ENCODE results near the gene LCN6. TPM values are rescaled to one million over a fixed set of nuclear protein-coding genes. Genes with fewer than 3 reads are reported as not detected.
A peak's percentile ranks its signal among the peaks of the same experiment; 100 is the strongest.
"Not testable (repeated sequence)": the region's sequence is repeated elsewhere in the genome, so short reads cannot be mapped to it uniquely, and the experiment has no call there.

Gene LCN6, protein sequence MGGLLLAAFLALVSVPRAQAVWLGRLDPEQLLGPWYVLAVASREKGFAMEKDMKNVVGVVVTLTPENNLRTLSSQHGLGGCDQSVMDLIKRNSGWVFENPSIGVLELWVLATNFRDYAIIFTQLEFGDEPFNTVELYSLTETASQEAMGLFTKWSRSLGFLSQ
- polyA plus RNA-seq = not detected

GRCh38 chr9:136748201-136748600 is at the start of gene LCN6:
Gene LCN6, minus strand, starts transcription at chr9:136748525. Its CDS starts 42 bp downstream, at chr9:136748483.
- Mint-ChIP-seq H3K4me1 (no peaks in the 10 kb centered on the region), H3K4me3 (no peak within 1 kb of the TSS), H3K27me3 (ENCODE audit: low read depth in 3 of 3) (peaks cover 4 to 11% (median 6%) of the 10 kb centered on the region in 3 donors), H3K9me3 (peaks cover 0 to 13% (median 9%) of the 10 kb centered on the region in 6 donors), H3K36me3 (peaks cover 0 to 12% (median 0%) of the 10 kb centered on the region in 3 donors), H3K27ac (no peak within 1 kb of the TSS)
- no peak for DNase-seq

- H3K36me3 Mint-ChIP-seq, H3K27ac Mint-ChIP-seq, H3K9me3 Mint-ChIP-seq, DNase-seq: not testable (repeated sequence)
- H3K4me3 Mint-ChIP-seq = peak overlapping the region in 1 of 5 donors; percentile 13
- peaks cover 20 to 22% of the 10 kb centered on the region in 2 donors for H3K4me1 Mint-ChIP-seq
- peaks cover 4 to 15% (median 6%) of the 10 kb centered on the region in 3 donors for H3K27me3 Mint-ChIP-seq (ENCODE audit: low read depth in 3 of 3)
Observed at GRCh38 chr9:136796775-136797347, 48.5 kb upstream of the LCN6 start.

DNA sequence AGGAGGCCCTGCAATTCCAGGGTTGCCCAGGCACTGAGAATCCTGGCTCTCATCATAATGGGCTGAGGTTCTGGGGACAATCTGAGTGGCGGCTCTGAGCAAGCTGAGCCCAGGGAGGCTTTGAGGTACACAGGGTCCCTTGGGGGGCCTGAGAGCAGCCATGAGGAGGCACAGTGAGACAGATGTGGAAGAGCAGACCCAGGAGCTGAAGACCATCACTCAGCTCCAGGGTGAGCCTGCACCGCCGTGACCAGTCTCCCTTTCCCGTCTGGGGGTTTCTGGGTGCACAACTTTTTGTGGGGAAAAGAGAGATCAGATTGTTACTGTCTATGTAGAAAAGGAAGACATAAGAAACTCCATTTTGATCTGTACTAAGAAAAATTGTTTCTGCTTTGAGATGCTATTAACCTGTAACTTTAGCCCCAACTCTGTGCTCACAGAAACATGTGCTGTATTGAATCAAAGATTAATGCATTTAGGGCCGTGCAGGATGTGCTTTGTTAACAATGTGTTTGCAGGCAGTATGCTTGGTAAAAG is 48.0 kb upstream of the LCN6 start, which contains the start of gene CCDC183:
TSS of gene CCDC183 (plus strand) at position 101 of the 537 bp plus-strand sequence. CDS start at position 161, 60 bp downstream.
- Mint-ChIP-seq H3K4me3 (peak within 1 kb of the TSS in 1 of 5 donors; percentile 13), H3K36me3 (no peaks in the 10 kb centered on the region)

GRCh38 chr9:136795000-136795348 is 46.6 kb upstream of the LCN6 start:
- peaks cover 2 to 3% (median 3%) of the 10 kb centered on the region in 3 donors for H3K27me3 Mint-ChIP-seq (ENCODE audit: low read depth in 3 of 3)
- no peak for DNase-seq

More for the DNA sequence above, 48.0 kb upstream of the LCN6 start, which contains the start of gene CCDC183:
- Mint-ChIP-seq H3K27me3 (ENCODE audit: low read depth in 3 of 3) (peaks cover 3 to 14% (median 5%) of the 10 kb centered on the region in 3 donors), H3K27ac (no peak within 1 kb of the TSS), H3K4me1 (peaks cover 20 to 21% of the 10 kb centered on the region in 2 donors), H3K9me3 (no peaks in the 10 kb centered on the region)
- DNase-seq = no peak

DNA sequence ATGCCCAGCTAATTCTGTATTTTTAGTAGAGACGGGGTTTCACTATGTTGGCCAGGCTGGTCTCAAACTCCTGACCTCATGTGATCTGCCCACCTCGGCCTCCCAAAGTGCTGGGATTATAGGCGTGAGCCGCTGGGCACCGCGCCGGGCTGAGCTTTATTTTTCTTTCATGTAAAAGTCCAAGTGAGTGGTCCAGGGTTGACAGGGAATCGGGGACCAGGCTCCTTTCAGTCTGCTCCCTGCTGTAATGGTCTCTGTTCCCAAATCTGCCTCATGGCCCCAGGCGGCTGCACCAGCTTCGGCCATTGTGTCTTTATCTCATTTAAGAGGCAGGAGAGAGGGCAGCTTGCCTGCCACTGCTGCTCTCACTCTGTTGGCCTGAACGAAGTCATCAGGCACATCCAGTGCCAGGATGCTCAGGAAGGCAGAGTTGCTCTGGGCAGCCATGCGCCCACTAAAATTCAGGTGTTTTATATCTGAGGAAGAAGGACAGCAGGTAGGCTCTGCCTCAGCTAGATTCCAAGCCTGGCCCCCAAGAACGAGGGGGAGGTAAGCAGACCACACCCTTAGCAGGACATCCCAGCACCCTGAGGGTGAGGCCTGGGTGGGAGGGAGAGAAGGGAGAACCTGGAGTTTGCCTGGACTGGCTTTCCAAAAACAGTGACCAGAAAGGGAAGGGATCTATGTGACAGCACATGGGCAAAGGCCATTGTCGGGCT is 46.1 kb upstream of the LCN6 start:
- Mint-ChIP-seq H3K27me3 (ENCODE audit: low read depth in 3 of 3) (peaks cover 2 to 3% (median 2%) of the 10 kb centered on the region in 3 donors), H3K4me1 (peaks cover 15 to 17% of the 10 kb centered on the region in 2 donors), H3K36me3 (no peaks in the 10 kb centered on the region), H3K4me3 (no peak overlapping the region), H3K9me3 (no peaks in the 10 kb centered on the region), H3K27ac (peak overlapping the region in 1 of 6 donors; percentile 5)
- DNase-seq = no peak

More at GRCh38 chr9:136795000-136795348, 46.6 kb upstream of the LCN6 start:
- Mint-ChIP-seq H3K4me3 (no peak overlapping the region), H3K27ac (no peak overlapping the region), H3K36me3 (no peaks in the 10 kb centered on the region), H3K9me3 (no peaks in the 10 kb centered on the region), H3K4me1 (peaks cover 13 to 15% of the 10 kb centered on the region in 2 donors)

- no peak for DNase-seq
- H3K4me3 Mint-ChIP-seq = peak overlapping the region in 3 of 5 donors; percentile 17 to 29 (median 27)
- H3K9me3 Mint-ChIP-seq = no peaks in the 10 kb centered on the region
- H3K27me3 Mint-ChIP-seq (ENCODE audit: low read depth in 3 of 3) = peaks cover 2 to 3% (median 3%) of the 10 kb centered on the region in 3 donors
- H3K4me1 Mint-ChIP-seq = peaks cover 26 to 28% of the 10 kb centered on the region in 2 donors
- H3K36me3 Mint-ChIP-seq = no peaks in the 10 kb centered on the region
- no peak overlapping the region for H3K27ac Mint-ChIP-seq
Observed at GRCh38 chr9:136793086-136793946, 45.0 kb upstream of the LCN6 start.

GRCh38 chr9:136792321-136793085 is 44.2 kb upstream of the LCN6 start:
- Mint-ChIP-seq H3K9me3 (no peaks in the 10 kb centered on the region), H3K27me3 (ENCODE audit: low read depth in 3 of 3) (peaks cover 2 to 5% (median 4%) of the 10 kb centered on the region in 3 donors), H3K4me3 (peak overlapping the region in 4 of 5 donors; percentile 72 to 85 (median 80)), H3K36me3 (no peaks in the 10 kb centered on the region), H3K27ac (peak overlapping the region in 3 of 6 donors; percentile 28 to 80 (median 45)), H3K4me1 (peaks cover 34 to 37% of the 10 kb centered on the region in 2 donors)
- no peak for DNase-seq

GRCh38 chr9:136791516-136792276 is 43.4 kb upstream of the LCN6 start:
- H3K4me3 Mint-ChIP-seq = peak overlapping the region; percentile 72 to 85 (median 79)
- peaks cover 37% of the 10 kb centered on the region in 2 donors for H3K4me1 Mint-ChIP-seq
- peak; percentile 50 to 61 (median 53) for DNase-seq
- peak overlapping the region; percentile 75 to 89 (median 86) for H3K27ac Mint-ChIP-seq
- H3K36me3 Mint-ChIP-seq = no peaks in the 10 kb centered on the region
- H3K9me3 Mint-ChIP-seq = no peaks in the 10 kb centered on the region
- peaks cover 2 to 4% (median 3%) of the 10 kb centered on the region in 3 donors for H3K27me3 Mint-ChIP-seq (ENCODE audit: low read depth in 3 of 3)

GRCh38 chr9:136790640-136791515 is 42.6 kb upstream of the LCN6 start, which contains the start of gene TMEM141:
Gene TMEM141, plus strand, starts transcription at chr9:136791344. Its CDS starts 27 bp downstream, at chr9:136791371.
- no peaks in the 10 kb centered on the region for H3K9me3 Mint-ChIP-seq
- DNase-seq = peak; percentile 99 to 100 (median 100)
- peaks cover 2 to 4% (median 2%) of the 10 kb centered on the region in 3 donors for H3K27me3 Mint-ChIP-seq (ENCODE audit: low read depth in 3 of 3)
- H3K4me1 Mint-ChIP-seq = peaks cover 37% of the 10 kb centered on the region in 2 donors
- H3K4me3 Mint-ChIP-seq = peak within 1 kb of the TSS; percentile 72 to 85 (median 79)
- H3K27ac Mint-ChIP-seq = peak within 1 kb of the TSS; percentile 75 to 89 (median 86)
- no peaks in the 10 kb centered on the region for H3K36me3 Mint-ChIP-seq

- Mint-ChIP-seq H3K9me3 (no peaks in the 10 kb centered on the region), H3K27ac (peak overlapping the region; percentile 75 to 95 (median 88)), H3K36me3 (no peaks in the 10 kb centered on the region), H3K4me3 (peak overlapping the region in 4 of 5 donors; percentile 73 to 79 (median 75)), H3K27me3 (ENCODE audit: low read depth in 3 of 3) (peaks cover 2 to 7% (median 2%) of the 10 kb centered on the region in 3 donors), H3K4me1 (peaks cover 37% of the 10 kb centered on the region in 2 donors)
- no peak for DNase-seq
Observed at GRCh38 chr9:136789523-136789937, 41.2 kb upstream of the LCN6 start.
